Lower leg skin (tissue), 3 donors: ENCODE data around the gene CERCAM.

Experiments
- CTCF ChIP-seq, 3 donors: fragments of 450-650 bp; IDR thresholded peaks; one replicate each; pipeline ENCODE4 v1.5.1; 2016; ENCODE audit warnings: antibody characterized with exemption in 3 of 3, mild to moderate bottlenecking in 3 of 3, moderate library complexity in 2 of 3
- POLR2A ChIP-seq, 2 donors: fragments of 450-650 bp; IDR thresholded peaks; one replicate each; pipeline ENCODE4 v1.6.1; 2016 to 2017; ENCODE audit warnings: antibody characterized with exemption in 2 of 2, mild to moderate bottlenecking in 1 of 2, moderate library complexity in 1 of 2

DNA sequence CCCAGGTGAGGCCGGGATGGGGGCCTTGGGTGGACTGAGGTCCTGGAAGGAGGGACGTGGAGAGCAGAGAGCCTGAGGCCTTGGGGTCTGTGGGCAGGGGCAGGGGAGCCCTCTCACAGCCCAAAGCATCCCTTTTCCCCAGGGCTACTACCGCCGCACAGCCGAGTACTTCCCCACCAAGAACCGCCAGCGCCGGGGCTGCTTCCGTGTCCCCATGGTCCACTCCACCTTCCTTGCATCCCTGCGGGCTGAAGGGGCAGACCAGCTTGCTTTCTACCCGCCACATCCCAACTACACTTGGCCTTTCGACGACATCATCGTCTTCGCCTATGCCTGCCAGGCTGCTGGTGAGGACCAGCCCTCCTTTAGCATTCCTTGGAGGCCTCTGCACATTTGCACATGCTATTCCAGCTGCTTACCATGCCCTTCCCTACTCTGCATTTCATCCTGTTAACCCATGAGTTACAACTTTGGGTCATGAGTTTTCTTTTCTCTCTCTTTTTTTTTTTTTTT is 3.7 kb downstream of the CERCAM start:
- TF ChIP-seq CTCF (IDR thresholded peaks at IDR 0.05): no peak
- TF ChIP-seq POLR2A (IDR thresholded peaks at IDR 0.05): no peak
